Epidermal melanocyte (primary cell): ENCODE data around the gene INO80E.
"Not testable (repeated sequence)": the region's sequence is repeated elsewhere in the genome, so short reads cannot be mapped to it uniquely, and the experiment has no call there.

Experiments
- DNase-seq: peaks from one replicate; pipeline ENCODE4 v3.0.0; 2011; ENCODE audit warnings: low spot score; ENCODE audit not compliant: insufficient read length

The INO80E gene

DNA sequence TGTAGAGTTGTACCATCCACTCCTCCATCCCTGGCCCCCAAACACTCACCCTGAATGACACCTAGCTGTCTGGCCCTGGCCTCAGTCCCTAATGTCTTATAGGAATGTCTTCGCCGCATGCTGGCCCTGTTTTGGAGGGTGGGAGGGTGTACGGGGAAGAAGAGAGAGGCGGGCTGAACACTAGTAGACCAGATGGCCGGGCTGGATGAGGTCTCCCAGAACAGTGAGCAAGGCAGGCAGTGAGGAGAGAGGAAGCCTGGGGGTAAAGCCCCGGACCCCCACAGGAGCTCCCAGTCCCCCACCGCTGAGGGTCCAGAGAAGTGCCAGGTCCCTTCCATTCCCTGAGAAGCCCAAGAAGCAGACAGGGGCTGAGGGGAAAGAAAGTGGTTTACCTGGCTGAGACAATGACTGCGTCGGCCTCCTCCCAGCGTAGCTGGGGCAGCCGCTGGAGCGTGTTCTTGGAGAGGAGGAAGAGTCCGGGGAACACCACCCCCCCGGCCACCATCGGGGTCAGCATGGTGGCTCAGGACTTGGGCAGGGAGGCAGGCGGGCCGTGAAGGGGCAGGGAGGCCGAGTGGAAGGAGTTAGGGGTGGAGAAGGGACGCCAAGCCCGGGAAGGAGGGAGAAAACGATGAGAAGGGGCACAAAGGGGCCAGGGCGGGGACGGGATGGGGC, 34.1 kb downstream of the INO80E start:
- no peak for DNase-seq

DNA sequence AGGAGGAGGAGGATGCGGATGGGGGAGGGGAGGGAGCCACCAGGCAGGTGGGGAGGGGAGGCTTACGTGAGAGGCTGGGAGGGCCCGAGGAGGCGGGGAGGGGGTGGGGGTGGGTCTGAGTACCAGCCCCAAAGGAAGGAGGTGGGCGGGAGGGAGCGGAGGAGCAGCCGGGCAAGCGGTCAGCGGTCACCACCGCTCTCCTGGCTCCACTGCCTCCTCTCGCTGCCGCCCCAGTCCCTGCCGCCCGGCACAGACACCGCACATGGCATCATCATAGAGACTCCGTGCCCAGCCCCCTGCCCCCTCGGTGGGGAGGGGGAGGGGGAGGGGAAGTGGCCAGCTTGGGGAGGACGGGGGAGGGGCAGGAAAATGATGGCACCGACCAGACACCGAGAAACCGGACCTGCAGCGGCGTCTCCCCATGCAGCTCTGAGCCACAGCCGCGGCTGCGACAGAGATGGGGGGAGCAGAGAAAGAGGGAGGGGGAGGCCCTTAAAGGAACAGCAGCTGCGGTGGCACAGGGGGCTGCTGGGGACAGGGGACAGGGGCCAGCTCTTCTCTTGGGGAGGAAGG, 34.9 kb downstream of the INO80E start, which contains the start of gene TLCD3B:
TLCD3B (minus strand) TSS at position 431 of the 573 bp plus-strand sequence. CDS start 744 bp downstream, outside the sequence.
- no peak for DNase-seq

GRCh38 chr16:30031477-30031918, 35.5 kb downstream of the INO80E start:
- DNase-seq: no peak

DNA sequence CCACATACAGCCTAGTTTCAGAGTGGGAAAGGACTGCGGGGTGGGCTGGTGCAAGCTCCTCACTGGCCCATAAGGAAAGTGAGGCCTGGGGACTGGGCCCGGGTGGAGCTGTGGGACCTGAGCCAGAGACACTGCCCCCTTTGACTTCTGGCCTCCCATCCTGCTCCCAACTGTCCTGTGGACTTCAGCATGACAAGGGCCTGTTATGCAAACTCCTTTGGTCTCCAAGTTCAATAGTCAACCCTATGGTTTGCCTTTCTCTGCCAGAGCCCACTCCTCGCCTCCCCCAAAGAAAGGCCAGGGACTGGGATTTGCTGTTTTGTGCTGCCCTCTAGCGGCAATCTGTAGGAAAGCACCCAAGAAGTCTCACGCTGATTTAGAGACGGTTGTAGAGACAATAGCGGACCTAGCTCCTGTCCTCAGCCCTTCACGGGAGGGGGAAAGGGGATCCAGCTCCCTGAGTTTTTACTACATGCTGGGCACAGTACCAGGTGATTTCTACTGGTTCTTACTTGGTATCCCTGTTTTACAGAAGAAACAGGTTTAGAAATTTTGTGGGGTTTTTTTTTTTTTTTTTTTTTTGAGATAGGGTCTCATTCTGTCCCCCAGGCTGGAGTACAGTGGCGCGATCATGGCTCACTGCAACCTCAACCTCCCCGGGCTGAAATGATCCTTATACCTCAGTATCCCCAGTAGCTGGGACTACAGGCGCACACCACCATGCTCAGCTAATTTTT, 36.2 kb downstream of the INO80E start:
- peak; percentile 72 for DNase-seq

GRCh38 chr16:30033270-30033669, 37.2 kb downstream of the INO80E start:
- DNase-seq: no peak

DNA sequence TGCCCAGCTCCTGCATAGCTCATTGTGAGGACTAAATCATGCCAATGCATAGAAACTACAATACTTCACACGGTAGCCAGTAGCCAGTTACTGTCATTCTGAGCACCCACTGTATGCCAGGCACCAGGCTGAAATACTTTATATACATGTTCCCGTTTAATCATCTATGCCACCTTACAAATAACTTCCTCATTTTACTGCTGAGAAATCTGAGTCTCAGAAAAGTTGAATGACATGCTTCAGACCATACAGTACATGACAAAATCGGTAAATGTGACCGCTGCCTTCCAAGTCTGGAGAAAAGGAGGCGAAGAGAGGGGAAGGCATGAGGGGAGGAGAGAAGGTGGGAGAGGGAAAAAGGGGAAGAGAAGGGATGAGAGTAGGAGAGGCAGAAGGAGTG, 44.2 kb downstream of the INO80E start:
- DNase-seq: no peak

GRCh38 chr16:30040690-30041089, 44.6 kb downstream of the INO80E start:
- DNase-seq: not testable (repeated sequence)

DNA sequence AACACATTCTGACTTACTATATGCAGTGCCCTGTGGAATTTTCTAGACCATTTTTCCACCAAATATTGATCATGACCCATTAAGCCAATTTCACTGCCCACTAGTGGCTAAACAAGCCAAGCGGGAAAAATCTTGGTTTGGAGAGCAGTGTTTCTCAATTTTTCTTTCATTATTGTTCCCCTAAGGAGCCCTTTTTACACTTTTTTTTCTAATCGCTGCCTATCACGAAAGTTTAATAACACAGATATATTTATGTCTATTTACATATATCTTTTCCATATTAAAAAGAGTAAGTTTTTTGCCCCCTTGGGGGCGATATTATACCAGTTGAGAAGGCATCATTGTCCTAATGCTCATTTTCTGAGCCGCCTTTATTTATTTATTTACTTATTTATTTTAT, 45.8 kb downstream of the INO80E start:
- no peak for DNase-seq

DNA sequence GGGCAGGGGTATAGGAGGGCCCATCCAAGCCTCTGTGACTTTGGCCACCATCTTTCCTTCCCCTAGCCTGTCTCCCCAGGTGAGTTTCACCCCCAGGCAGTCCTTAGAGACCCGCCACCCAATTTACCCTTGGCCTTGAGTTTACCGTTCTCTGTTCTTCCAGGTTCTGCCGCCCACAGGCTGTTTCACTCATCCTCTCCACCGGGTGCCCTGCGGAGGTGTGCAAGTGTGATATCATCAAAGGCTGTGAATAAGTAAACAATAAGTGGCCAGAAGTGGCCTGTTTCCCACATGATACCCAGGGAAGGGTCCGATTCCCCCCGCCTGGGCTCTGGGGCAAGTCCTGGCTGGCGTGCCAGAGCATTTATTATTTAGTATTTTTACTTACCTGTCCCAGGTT, 50.1 kb downstream of the INO80E start:
- DNase-seq: no peak

DNA sequence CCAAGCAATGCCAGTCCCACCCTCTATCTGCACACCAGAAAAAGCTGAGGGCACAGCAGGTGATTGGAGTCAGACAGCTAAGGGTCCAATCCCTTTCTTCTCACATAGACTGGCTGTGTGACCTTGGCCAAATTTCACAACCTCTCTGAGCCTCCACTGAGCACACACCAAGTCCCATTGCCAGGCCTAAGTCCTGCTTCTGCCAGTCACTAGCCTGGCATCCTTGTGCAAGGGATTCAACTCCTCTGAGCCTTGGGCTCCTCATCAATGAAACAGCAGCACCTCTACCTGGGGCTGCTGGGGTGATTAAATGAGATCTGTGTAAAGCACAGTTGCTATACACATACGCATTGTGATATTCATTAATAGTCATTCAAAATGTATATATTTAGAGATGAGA, 50.5 kb downstream of the INO80E start:
- no peak for DNase-seq

DNA sequence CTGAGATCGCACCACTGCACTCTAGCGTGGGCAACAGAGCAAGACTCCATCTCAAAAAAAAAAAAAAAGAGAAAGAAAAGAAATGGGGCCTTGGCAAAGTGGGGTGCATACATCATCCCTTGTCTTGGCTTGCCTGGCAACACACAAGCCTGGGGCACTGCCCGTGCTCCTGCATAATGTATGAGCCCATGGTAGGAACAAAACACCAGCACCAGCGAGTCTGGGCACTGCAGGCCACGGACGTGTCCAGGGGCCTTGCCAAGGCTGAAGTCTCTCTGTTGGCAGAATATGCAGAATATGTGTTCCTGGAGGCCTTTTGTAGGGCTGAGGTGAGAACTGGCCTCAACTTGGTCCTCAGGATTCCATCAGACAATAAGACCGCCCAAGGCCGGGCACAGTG, 53.8 kb downstream of the INO80E start:
- DNase-seq: no peak

DNA sequence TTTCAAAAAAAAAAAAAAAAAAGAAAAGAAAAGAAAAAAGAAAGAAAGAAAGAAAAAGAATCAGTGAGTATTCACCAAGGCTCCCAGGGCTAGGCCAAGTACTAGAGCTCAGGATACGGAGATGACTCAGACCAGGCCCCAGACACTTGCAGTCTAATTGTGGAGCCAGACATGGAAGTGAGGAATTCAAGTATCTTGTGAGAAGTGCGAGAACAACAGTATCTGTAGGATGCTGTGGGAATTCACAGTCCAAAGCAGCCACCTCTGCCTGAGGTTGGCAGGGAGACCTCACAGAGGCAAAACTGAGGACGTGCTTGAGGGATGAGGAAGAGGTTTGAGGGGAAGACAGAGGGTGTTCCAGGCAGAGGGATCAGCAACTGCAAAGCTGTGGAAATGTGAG, 55.5 kb downstream of the INO80E start:
- DNase-seq: no peak

- DNase-seq: peak; percentile 94
These were observed 56.8 kb downstream of the INO80E start for GRCh38 chr16:30052671-30053372.

- DNase-seq: peak; percentile 44
These were observed 57.5 kb downstream of the INO80E start for GRCh38 chr16:30053376-30054015.

- no peak for DNase-seq
These were observed 58.4 kb downstream of the INO80E start for GRCh38 chr16:30054451-30054850.

DNA sequence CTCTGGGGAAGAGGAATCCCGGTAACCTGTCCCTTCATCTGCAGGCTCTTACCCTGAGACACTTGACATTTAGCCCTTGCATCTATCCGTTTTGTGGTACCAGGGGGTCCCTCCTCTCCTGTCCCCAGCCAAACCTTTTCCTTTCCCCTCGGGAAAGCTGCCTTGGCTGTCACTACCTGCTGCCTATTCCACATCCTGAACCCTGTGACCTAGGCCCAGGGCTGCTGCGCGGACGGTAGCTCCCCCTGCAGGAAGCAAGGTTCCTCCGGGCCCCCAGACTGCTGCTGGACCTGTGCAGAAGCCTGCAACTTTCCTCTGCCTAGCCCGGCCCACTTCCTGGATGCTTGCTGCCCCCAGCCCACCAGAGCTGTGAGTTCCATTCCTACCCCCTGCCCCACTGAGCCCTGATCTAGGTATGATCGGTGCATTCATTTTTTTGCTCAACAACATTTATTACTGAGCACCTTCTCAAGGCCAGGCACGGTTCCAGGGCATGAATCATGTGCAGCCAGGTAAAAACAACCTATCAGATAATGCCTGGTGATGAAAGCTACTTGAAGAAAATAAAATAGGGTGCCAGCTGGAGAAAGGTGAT, 59.0 kb downstream of the INO80E start:
- DNase-seq: no peak
